Tibial artery (tissue), 4 donors: ENCODE data around the gene HYAL1.
"Not testable (repeated sequence)": the region's sequence is repeated elsewhere in the genome, so short reads cannot be mapped to it uniquely, and the experiment has no call there.

Source experiments
- DNase-seq, 2 donors: peaks; one replicate each; pipeline ENCODE4 v3.0.0-alpha.2; 2019
- H3K27ac ChIP-seq, 2 donors: fragments of 200-600 bp; sonication (generic) in 1 of 2; 1 replicate in 1 of 2; 2 replicates in 1 of 2; pipeline ENCODE4 v1.5.1; 2018 to 2019; ENCODE audit warnings: mild to moderate bottlenecking in 1 of 2
- H3K27me3 ChIP-seq, 2 donors: fragments of 200-600 bp; sonication (generic) in 1 of 2; one replicate each; pipeline versions ENCODE4 v1.5.1 to v1.6.0; 2016 to 2019
- H3K36me3 ChIP-seq, 3 donors: fragments of 200-600 bp; sonication (generic) in 2 of 3; one replicate each; pipeline ENCODE4 v1.5.1; 2016 to 2019; ENCODE audit warnings: mild to moderate bottlenecking in 2 of 3
- H3K4me1 ChIP-seq, 4 donors: fragments of 200-600 bp; sonication (generic) in 2 of 4; 1 replicate in 3 of 4; 2 replicates in 1 of 4; pipeline ENCODE4 v1.5.1; 2016 to 2019
- H3K4me3 ChIP-seq, 2 donors: fragments of 200-600 bp; sonication (generic) in 1 of 2; 1 replicate in 1 of 2; 2 replicates in 1 of 2; pipeline ENCODE4 v1.5.1; 2018 to 2019; ENCODE audit warnings: mild to moderate bottlenecking in 2 of 2
- H3K9me3 ChIP-seq, 3 donors: fragments of 200-600 bp; sonication (generic) in 1 of 3; one replicate each; pipeline ENCODE4 v1.5.1; 2016 to 2019
- intact Hi-C: fragments of 100-400 bp; cut with DNase I; formaldehyde crosslinking; loops from one replicate; pipeline ENCODE4 v1.15.0; 2023; ENCODE audit warnings: low total_unique reads
- TF ChIP-seq, protein P1 (sequence below), 2 experiments: fragments of 200-600 bp in 1 of 2; fragments of 450-650 bp in 1 of 2; IDR thresholded peaks; one replicate each; pipeline ENCODE4 v1.5.1; 2017 to 2019; ENCODE audit warnings: antibody characterized with exemption in 2 of 2, mild to moderate bottlenecking in 1 of 2, moderate library complexity in 1 of 2

Gene HYAL1

DNA sequence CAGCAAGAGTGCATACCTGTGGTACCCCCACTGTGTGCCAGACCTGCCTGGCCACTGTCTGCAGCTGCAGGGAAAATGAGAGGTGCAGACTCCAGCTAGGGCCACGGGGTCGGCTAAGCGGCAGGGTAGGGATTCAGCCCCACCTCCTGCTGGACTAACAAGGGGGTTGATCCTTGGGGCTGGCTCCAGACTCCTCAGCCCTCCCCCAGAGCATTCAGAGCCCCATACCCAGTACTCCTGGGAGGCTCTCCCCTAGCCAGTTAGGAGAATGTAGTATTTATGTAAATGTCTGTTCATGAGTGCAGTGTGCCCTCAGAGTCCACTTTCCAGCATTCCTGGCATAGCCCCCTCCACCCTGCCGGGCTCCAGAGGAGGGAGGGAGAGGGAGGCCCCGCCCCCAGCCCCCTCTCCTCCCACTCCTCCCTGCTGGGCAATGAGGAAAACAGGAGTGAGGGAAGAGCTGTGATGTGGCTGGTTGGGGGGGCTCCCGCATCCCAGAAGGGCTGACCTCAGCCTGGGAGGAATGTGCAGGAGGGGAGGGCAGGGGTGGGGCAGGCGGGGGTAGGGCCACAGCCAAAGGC, 38.9 kb downstream of the HYAL1 start:
- intact Hi-C loops, result no loop called here
- Histone ChIP-seq H3K4me1 (peaks cover 8 to 90% (median 79%) of the 10 kb centered on the region in 4 donors), H3K9me3 (no peaks in the 10 kb centered on the region), H3K36me3 (no peaks in the 10 kb centered on the region), H3K27me3 (no peaks in the 10 kb centered on the region), H3K27ac (peak overlapping the region; percentile 96 to 98), H3K4me3 (no peak overlapping the region)
- DNase-seq, result peak; percentile 70 to 93
- TF ChIP-seq, protein P1, sequence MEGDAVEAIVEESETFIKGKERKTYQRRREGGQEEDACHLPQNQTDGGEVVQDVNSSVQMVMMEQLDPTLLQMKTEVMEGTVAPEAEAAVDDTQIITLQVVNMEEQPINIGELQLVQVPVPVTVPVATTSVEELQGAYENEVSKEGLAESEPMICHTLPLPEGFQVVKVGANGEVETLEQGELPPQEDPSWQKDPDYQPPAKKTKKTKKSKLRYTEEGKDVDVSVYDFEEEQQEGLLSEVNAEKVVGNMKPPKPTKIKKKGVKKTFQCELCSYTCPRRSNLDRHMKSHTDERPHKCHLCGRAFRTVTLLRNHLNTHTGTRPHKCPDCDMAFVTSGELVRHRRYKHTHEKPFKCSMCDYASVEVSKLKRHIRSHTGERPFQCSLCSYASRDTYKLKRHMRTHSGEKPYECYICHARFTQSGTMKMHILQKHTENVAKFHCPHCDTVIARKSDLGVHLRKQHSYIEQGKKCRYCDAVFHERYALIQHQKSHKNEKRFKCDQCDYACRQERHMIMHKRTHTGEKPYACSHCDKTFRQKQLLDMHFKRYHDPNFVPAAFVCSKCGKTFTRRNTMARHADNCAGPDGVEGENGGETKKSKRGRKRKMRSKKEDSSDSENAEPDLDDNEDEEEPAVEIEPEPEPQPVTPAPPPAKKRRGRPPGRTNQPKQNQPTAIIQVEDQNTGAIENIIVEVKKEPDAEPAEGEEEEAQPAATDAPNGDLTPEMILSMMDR (IDR thresholded peaks at IDR 0.05), result no peak

DNA sequence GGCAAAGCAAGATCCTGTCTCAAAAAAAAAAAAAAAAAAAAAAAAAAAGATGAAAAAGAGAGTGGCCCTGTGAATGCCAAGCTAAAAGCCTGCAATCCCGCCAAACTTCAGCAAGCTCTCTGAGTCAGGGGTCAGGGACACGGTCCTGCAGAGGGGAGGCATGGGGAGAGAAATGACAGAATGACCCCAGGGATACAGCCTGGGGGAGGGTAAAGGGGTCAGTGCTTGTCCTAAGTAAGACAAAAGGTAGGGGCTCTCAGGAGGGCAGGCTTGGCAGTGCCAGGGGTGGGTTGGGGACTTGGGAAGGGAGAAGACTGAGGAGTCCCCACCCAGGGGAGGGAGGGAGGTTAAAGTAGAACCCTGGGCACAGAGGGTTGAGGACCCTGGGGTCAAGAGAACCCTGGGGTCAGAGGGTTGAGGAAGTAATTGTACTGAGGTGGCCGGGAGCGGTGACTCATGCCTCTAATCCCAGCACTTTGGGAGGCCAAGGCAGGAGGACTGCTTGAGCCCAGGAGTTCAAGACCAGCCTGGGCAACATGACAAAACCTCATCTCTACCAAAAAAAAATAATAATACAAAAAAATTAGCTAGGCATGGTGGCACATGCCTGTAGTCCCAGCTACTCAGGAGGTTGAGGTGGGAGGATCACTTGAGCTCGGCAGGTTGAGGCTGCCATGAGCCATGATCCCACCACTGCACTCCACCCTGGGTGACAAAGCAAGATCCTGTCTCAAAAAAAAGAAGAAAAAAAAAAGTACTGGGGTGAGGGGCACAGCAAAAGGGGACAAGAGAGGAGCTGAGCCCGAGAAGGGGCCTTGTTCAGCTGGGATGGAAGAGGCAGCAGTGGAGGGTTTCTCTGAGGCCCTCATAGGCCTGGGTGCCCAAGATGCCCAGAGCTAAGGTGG, 39.6 kb downstream of the HYAL1 start:
- H3K36me3 ChIP-seq, result peaks cover 0 to under 1% (median 0%) of the 10 kb centered on the region in 3 donors
- H3K4me1 ChIP-seq, result peaks cover 8 to 85% (median 74%) of the 10 kb centered on the region in 4 donors
- H3K27me3 ChIP-seq, result no peaks in the 10 kb centered on the region
- intact Hi-C loops, result no loop called here
- peak overlapping the region; percentile 96 to 98 for H3K27ac ChIP-seq
- H3K9me3 ChIP-seq, result no peaks in the 10 kb centered on the region
- no peak for DNase-seq
- TF ChIP-seq, protein P1 (IDR thresholded peaks at IDR 0.05), result no peak
- H3K4me3 ChIP-seq, result no peak overlapping the region

DNA sequence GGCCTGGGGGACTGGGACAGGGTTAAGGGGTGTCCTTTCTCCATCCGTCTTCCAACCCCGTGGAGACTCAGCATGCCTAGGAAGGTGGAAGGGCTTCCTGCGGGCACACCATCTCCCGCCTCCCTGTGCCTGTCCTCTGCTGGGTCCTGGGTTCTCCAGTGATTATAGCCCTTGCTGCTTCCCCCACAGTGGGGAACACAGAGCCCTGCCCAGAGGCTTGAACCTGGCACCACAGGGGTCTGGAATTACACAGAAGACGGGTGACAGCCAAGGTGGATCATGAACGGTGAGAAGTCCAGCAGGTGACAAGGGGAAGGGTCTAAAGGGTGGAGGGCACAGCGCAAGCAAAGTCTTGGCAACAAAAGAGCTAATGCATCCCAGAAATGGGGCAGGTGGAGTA, 40.6 kb downstream of the HYAL1 start:
- TF ChIP-seq, protein P1 (IDR thresholded peaks at IDR 0.05), result no peak
- H3K27me3 ChIP-seq, result no peaks in the 10 kb centered on the region
- H3K27ac ChIP-seq, result peak overlapping the region; percentile 96 to 98
- intact Hi-C loops, result no loop called here
- H3K4me3 ChIP-seq, result no peak overlapping the region
- no peak for DNase-seq
- peaks cover 8 to 76% (median 64%) of the 10 kb centered on the region in 4 donors for H3K4me1 ChIP-seq
- no peaks in the 10 kb centered on the region for H3K9me3 ChIP-seq
- H3K36me3 ChIP-seq, result peaks cover 5 to 10% (median 9%) of the 10 kb centered on the region in 3 donors

DNA sequence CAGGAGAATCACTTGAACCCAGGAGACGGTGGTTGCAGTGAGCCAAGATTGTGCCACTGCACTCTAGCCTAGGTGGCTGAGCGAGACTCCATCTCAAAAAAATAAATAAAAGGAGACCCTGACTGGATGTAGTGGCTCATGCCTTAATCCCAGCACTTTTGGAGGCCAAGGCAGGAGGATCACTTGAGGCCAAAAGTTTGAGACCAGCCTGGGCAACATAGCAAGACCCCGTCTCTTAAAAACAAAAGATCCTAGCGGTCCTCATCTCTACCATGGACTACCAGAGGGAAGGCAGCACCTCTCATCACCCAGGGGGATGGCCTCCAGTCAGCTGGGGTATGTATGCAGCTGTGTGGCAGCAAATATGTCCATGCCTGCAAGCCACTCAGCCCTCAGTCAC, 41.2 kb downstream of the HYAL1 start:
- H3K27me3 ChIP-seq, intact Hi-C loops, DNase-seq, H3K9me3 ChIP-seq, H3K4me3 ChIP-seq: not testable (repeated sequence)
- peaks cover 11 to 16% (median 15%) of the 10 kb centered on the region in 3 donors for H3K36me3 ChIP-seq
- peaks cover 8 to 70% (median 58%) of the 10 kb centered on the region in 4 donors for H3K4me1 ChIP-seq
- peak overlapping the region; percentile 97 to 98 for H3K27ac ChIP-seq

DNA sequence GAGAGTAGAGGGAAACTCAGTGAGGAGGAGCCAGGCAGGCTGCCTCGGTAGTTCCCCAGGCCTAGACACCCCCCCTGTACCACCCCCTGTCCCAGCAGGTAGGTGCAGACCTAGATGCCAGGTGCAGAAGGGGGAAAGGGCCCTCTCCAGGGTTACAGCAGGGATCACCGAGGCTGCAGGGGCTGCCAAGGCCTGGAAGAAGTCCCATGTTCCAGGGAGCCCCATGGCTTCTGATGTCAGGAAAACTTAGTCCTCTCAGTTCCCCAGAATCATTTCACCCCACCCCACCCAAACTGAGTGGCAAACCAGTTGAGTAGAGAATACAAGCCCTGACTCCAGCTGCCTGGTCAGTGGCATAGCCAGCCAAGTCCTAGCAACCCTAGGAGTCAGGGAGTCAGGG, 41.9 kb downstream of the HYAL1 start:
- Histone ChIP-seq H3K4me1 (peaks cover 8 to 63% (median 52%) of the 10 kb centered on the region in 4 donors), H3K27ac (peak overlapping the region; percentile 97 to 100), H3K4me3 (no peak overlapping the region), H3K36me3 (peaks cover 18 to 23% (median 22%) of the 10 kb centered on the region in 3 donors), H3K9me3 (no peaks in the 10 kb centered on the region), H3K27me3 (no peaks in the 10 kb centered on the region)
- DNase-seq, result no peak
- TF ChIP-seq, protein P1 (IDR thresholded peaks at IDR 0.05), result no peak
- intact Hi-C loops, result no loop called here

DNA sequence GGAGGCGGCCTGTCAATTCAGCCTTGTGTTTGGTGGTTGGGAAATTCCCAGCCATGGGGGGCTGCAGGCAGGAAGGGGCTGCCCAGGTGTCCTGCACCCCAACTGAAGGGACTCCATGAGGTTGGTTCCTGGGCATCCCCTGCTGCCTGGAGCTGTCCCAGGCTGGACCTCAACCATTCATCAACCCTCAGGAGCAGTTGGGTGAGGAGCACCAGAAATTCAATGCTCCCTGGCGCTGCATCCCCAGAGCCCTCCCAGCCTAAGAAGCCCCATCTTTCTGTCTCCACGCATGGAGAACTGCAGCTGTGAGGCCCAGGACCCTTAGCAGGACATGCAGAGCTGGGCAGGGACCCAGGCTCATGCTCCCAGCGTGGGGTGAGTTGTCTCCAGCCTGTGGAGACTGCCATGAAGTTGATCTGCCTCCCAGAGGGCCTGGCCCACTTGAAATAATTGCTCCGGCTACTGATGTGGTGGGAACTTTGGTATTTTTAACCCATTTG, 42.4 kb downstream of the HYAL1 start:
- DNase-seq, result no peak
- H3K27ac ChIP-seq, result peak overlapping the region; percentile 97 to 100
- H3K9me3 ChIP-seq, result no peaks in the 10 kb centered on the region
- H3K36me3 ChIP-seq, result peaks cover 23 to 28% (median 27%) of the 10 kb centered on the region in 3 donors
- intact Hi-C loops, result no loop called here
- TF ChIP-seq, protein P1 (IDR thresholded peaks at IDR 0.05), result no peak
- H3K27me3 ChIP-seq, result no peaks in the 10 kb centered on the region
- H3K4me3 ChIP-seq, result peak overlapping the region; percentile 67 to 69
- H3K4me1 ChIP-seq, result peaks cover 8 to 58% (median 47%) of the 10 kb centered on the region in 4 donors
